Measurements from ENCODE around the gene SMIM24.

The SMIM24 gene

GRCh38 chr19:3497757-3498520, 17.6 kb upstream of the SMIM24 start:
- DNase-seq (ENCODE audit: low spot score), result no peak

DNA sequence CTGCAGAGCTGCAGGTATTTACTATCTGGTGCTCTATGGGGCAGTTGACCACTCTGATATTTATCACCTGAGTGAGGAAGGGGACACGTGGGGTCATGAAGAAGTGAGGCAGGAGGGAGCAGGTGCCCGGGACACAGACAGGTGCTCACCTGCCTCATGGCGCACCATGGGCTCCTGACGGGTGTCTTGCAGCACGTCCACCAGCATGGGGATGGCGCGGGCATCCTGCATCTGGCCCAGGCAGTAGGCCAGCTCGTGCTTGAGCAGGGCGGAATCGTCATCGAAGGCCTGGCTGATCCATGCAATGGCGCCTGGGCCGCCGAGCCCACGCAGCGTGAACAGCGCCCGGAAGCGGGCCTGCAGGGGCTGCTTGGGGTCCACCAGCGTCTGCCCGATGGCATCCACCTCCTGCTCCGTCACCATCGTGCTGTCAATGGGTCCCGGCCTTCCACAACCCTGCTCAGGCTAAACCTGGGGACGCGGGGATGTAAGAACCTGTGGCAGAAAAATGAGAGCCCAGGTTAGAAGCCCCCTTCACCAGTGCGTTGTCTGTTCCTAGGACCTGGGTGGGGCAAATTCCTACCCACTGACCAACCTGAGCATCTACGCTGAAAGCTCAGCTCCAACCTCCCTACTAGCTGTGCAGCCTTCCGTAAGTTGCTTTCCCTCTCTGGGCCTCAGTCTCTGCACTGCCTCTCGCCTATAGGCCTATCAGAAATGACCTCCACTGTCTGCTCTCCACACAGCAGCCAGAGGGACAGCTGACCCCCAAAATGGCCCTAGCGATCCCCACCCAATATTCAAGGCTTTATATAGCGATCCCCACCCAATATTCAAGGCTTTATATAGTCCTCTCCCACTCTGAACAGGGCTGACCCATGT, 16.3 kb upstream of the SMIM24 start:
- no peak for DNase-seq (ENCODE audit: low spot score)

- no peak for DNase-seq (ENCODE audit: low spot score)
These were observed 14.2 kb upstream of the SMIM24 start for GRCh38 chr19:3494559-3494958.

- peak; percentile 65 for DNase-seq (ENCODE audit: low spot score)
These were observed 13.7 kb upstream of the SMIM24 start for GRCh38 chr19:3494051-3494450.

DNA sequence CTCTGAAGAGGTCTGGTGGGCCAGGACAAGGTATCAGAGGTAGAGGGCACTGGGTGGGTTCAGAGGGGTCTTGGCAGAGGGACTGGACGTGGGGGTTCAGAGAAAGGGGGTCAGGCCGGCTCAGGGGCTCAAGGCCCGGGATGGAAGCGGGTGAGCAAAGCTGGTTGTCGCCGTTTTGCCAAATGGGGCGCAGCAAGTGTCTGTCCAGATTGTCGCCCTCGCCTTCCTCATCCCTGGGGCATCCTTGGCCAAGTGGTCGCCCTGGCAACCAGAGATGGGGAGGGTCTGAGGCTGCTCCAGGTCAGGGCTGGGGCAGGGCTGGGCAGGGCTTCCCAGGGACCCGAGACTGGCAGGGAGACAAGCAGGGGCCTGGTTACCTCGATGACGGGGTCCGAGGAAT, 13.3 kb upstream of the SMIM24 start:
- DNase-seq (ENCODE audit: low spot score), result no peak

- DNase-seq (ENCODE audit: low spot score), result no peak
These were observed 12.6 kb upstream of the SMIM24 start for GRCh38 chr19:3492919-3493318.

- DNase-seq (ENCODE audit: low spot score), result no peak
These were observed 12.0 kb upstream of the SMIM24 start for GRCh38 chr19:3492131-3492839.

GRCh38 chr19:3491396-3492119, 11.2 kb upstream of the SMIM24 start:
- no peak for DNase-seq (ENCODE audit: low spot score)

DNA sequence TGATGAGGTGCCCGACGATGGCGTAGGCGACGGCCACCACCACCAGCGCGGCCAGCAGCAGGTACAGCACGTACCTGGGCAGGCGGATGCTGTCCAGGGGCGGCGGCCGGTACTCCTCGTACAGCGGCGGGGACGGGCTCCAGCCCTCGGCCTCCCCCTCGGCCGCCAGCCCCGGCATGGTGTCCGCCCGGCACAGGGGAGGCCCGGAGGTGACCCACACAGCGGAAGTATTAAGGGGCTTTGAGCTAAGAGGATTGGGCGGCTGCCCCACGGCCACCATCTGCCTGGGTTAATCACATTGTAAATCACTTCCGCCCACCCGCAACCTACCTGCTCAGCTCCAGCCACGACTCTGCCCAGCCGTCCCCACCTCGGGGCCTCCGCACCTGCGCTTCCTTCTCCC, 2.9 kb upstream of the SMIM24 start, which contains the start of gene SMIM44:
Gene SMIM44 (minus strand): TSS at position 216 of the 403 bp plus-strand sequence. CDS start 38 bp downstream, at position 178.
- DNase-seq (ENCODE audit: low spot score), result no peak

DNA sequence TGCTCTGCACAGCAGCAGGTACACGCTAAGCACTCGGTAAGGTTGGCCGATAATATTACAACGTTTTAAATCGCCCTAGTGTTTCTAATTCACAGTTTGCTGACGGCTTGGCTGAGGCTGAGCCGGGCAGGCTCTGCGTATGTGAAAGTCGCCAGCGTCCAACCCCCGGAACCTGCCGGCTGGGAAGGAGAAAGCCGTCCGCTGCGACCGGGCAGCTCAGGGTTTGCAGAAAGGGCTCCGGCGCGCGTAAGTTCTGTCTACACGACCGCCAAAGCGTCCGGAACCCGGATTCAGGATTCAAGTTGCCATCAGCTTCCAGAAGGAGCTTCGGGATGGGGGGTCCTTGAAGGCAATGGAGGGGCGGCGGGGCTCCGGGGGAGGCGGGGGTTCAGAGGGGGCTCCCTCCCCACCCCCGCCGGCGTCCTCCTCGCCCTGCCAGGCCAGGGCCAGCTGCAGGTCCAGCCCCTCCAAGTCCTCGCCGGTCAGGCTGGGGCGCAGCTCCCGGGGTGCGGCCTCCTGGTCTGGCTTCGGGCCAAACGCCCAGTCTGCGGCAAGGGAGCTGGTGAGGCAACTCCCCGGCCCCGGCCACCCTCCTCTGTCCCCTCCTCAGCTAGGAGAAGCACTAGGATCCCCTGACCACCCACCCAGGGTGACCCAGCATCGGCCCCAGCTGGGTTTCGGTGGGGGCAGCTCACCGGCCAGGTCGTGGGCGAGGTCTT, 2.3 kb upstream of the SMIM24 start:
- DNase-seq (ENCODE audit: low spot score), result no peak

GRCh38 chr19:3481241-3482090, 1.1 kb upstream of the SMIM24 start:
- DNase-seq (ENCODE audit: low spot score), result no peak

GRCh38 chr19:3479834-3480215, 500 bp downstream of the SMIM24 start:
- DNase-seq (ENCODE audit: low spot score), result no peak

DNA sequence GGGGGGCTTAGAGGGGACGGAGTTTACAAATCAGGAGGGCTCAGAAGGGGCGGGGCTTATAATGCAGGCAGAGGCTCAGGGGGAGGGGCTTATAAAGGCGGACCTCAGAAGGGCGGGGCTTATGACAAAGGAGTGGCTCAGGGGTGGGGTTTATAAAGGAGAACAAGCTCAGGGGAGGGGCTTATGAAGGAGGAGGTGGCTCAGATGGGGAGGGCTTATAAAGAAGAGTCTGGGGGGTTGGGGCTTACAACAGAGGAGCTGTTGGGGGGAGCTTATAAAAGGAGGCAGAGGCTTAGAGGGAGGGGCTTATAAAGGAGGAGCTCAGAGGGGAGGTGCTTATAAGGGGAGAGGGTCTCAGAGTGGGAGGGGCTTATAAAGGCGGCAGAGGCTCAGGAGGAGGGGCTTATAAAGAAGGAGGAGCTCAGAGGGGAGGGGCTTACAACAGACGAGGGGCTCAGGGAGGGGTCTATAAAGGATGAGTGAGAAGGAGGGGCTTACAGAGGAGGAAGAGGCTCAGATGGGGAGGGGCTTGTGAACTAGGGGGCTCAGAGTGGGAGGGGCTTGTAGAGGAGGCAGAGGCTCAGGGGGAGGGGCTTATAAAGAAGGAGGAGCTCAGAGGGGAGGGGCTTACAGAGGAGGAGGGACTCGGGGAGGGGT, 1.0 kb downstream of the SMIM24 start:
- DNase-seq (ENCODE audit: low spot score), result peak; percentile 43

DNA sequence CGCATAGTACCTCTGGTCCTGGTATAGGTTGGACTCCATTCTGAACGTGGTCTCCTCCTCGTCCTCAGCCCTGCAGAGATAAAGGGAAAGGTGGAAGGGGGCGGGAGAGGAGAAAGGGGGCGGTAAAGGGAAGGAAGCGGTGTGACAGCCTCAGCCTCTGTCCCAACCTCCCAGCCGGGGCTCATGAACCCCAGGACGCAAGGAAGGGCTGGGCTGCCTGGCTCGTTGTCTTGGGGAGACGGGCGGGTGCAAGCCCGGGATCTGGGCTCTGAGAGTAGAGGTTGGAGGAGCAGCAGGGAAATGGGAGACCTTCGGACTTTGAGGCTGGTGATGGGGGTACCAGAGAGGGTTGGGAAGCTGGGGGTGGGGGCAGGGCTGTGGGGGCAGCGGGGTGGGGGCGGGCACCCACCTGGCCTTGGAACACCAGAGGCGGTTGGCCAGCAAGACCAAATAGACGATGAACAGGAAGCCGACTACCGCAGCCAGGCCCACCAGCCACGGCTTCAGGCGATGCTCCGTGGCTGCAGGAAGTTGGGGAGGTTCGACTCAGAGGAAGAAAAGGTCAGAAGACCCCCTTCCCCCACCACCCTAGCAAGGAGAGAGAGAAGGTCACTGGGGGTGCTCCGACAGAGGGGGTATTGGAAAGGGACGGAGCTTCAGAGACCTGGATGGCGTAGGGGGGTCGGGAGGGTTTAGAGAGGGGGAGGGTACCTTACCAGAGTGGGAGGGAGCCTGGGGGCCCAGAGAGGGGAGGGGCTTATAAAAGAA, 1.7 kb downstream of the SMIM24 start:
- no peak for DNase-seq (ENCODE audit: low spot score)

DNA sequence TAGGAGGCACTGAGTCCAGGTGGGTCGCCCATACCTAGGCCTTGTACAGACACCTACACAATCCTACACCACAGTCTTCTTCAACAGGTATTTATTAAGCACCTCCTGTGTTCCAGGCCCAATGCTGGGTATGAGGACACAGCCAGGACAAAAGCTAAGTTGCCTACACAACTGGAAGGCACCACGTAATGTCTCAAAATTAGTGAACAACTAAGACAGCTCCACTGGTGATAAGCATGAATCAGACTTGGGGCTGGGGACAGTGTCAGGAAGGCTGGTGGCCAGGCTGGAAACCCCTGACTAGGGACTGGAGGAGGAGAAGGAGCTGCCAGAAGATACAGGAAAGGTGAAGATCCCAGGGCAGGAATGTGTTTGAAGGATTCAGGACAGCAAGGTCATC, 2.4 kb downstream of the SMIM24 start:
- DNase-seq (ENCODE audit: low spot score), result no peak

- no peak for DNase-seq (ENCODE audit: low spot score)
These were observed 2.8 kb downstream of the SMIM24 start for GRCh38 chr19:3477506-3477905.

DNA sequence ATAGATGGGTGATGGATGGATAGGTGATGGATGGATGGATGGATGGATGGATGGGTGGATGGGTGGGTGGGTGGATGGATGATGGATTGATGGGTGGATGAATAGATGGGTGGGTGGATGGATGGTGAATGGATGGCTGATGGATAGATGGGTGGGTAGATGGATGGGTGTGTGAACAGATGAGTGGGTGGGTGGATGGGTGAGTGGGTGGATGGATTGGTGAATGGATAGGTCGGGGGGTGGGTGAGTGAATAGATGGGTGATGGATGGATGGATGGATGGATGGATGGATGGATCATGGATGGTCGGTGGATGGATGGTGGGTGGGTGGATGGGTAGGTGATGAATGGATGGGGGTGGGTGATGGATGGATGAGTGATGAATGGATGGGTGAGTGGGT, 3.5 kb downstream of the SMIM24 start:
- DNase-seq (ENCODE audit: low spot score), result no peak

GRCh38 chr19:3475449-3475848, 4.9 kb downstream of the SMIM24 start:
- no peak for DNase-seq (ENCODE audit: low spot score)

DNA sequence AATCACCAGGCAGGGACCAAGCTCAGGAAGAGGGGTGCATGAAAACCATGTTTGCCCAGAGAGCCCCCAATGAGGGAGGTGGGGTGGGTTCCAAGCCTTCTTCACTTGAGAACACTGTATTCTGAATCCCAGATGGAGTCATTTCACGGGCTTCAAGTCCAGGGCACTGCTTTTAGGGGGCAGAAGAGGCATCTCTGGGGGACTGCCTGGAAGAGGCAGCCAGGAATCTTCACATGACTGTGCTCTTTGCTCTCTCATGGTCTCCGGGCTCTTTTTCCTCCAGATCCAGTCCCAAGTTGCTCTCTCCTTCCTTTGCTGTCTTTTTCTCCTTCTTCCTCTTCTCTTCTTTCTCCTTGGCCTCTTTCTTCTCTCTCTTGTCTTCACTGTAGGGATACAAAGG, 5.7 kb downstream of the SMIM24 start:
- no peak for DNase-seq (ENCODE audit: low spot score)
